GM12878 (cell line): ENCODE measurements around the gene YJU2.

ENCODE experiments used
- CTCF ChIP-seq, 3 experiments: IDR thresholded peaks in 2 of 3; conservative IDR thresholded peaks in 1 of 3; 2 replicates each; pipeline ENCODE4 v1.5.1; 2011; ENCODE audit warnings: low read depth in 3 of 3, low read length in 3 of 3, mild to moderate bottlenecking in 3 of 3, control low read depth in 2 of 3, moderate library complexity in 2 of 3, inconsistent platforms in 1 of 3, mixed read lengths in 1 of 3; ENCODE audit not compliant: control insufficient read depth in 2 of 3, insufficient read depth in 1 of 3; ENCODE audit errors: extremely low read depth in 1 of 3
- EZH2 ChIP-seq: IDR thresholded peaks from 2 replicates; pipeline ENCODE4 v1.6.1; 2012; ENCODE audit warnings: low read depth, mild to moderate bottlenecking, control low read depth, inconsistent platforms, low read length, borderline replicate concordance; ENCODE audit not compliant: control insufficient read depth
- POLR2AphosphoS5 ChIP-seq: IDR thresholded peaks from 2 replicates; pipeline ENCODE4 v1.6.1; 2011; ENCODE audit warnings: mild to moderate bottlenecking, low read length, inconsistent platforms

GRCh38 chr19:4305659-4306058 is 58.8 kb downstream of the YJU2 start:
- TF ChIP-seq EZH2 = no peak
- TF ChIP-seq POLR2AphosphoS5 = no peak
- TF ChIP-seq CTCF (IDR thresholded peaks at IDR 0.05 in 2 of 3, conservative IDR thresholded peaks at IDR 0.05 in 1 of 3; ENCODE audit: control insufficient read depth in 2 of 3, extremely low read depth in 1 of 3, insufficient read depth in 1 of 3, low read depth in 3 of 3, low read length in 3 of 3) = no peak
